NCI-H1417 treated with DMSO at 0.1 percent for 48 hours (cell line): Measurements from ENCODE around the gene PLEK2.
"Not testable (repeated sequence)": the region's sequence is repeated elsewhere in the genome, so short reads cannot be mapped to it uniquely, and the experiment has no call there.

Source experiments
- DNase-seq: peaks from one replicate; lab custom pipeline; 2025; lab: John Stamatoyannopoulos, UW

Gene PLEK2

GRCh38 chr14:67428501-67429031, 16.6 kb upstream of the PLEK2 start:
- DNase-seq: no peak

GRCh38 chr14:67426983-67427606, 15.1 kb upstream of the PLEK2 start:
- DNase-seq: no peak

- DNase-seq: no peak
Observed at GRCh38 chr14:67426161-67426560, 14.2 kb upstream of the PLEK2 start.

- no peak for DNase-seq
Observed at GRCh38 chr14:67425608-67426007, 13.6 kb upstream of the PLEK2 start.

- no peak for DNase-seq
Observed at GRCh38 chr14:67424539-67424938, 12.6 kb upstream of the PLEK2 start.

GRCh38 chr14:67423424-67423823, 11.5 kb upstream of the PLEK2 start:
- no peak for DNase-seq

GRCh38 chr14:67421356-67422224, 9.6 kb upstream of the PLEK2 start:
- no peak for DNase-seq

GRCh38 chr14:67420102-67420739, 8.3 kb upstream of the PLEK2 start:
- DNase-seq: no peak

GRCh38 chr14:67418401-67419191, 6.6 kb upstream of the PLEK2 start:
- no peak for DNase-seq

- DNase-seq: no peak
Observed at GRCh38 chr14:67417633-67418032, 5.7 kb upstream of the PLEK2 start.

- no peak for DNase-seq
Observed at GRCh38 chr14:67416810-67417209, 4.8 kb upstream of the PLEK2 start.

- DNase-seq: no peak
Observed at GRCh38 chr14:67416085-67416484, 4.1 kb upstream of the PLEK2 start.

- not testable (repeated sequence) for DNase-seq
Observed at GRCh38 chr14:67415610-67416009, 3.6 kb upstream of the PLEK2 start.

GRCh38 chr14:67413806-67414769, 2.1 kb upstream of the PLEK2 start:
- no peak for DNase-seq

- no peak for DNase-seq
Observed at GRCh38 chr14:67411370-67411769, 595 bp downstream of the PLEK2 start.

GRCh38 chr14:67410313-67410712, 1.7 kb downstream of the PLEK2 start:
- DNase-seq: no peak

GRCh38 chr14:67409461-67409860, 2.5 kb downstream of the PLEK2 start:
- DNase-seq: no peak

- DNase-seq: not testable (repeated sequence)
Observed at GRCh38 chr14:67408122-67408801, 3.7 kb downstream of the PLEK2 start.

- no peak for DNase-seq
Observed at GRCh38 chr14:67405771-67406170, 6.2 kb downstream of the PLEK2 start.

GRCh38 chr14:67400434-67400833, 11.5 kb downstream of the PLEK2 start:
- DNase-seq: no peak
